K562 (cell line): Measurements from ENCODE around the gene TOX2. TPM values are rescaled to one million over a fixed set of nuclear protein-coding genes. Genes with fewer than 3 reads are reported as not detected.
A peak's percentile ranks its signal among the peaks of the same experiment; 100 is the strongest.

Experiments
- ATAC-seq: fragments of 200-7000 bp; cut with Tn5 transposase; 3 replicates; pipeline ENCODE4 v1.9.1; 2020; ENCODE audit warnings: moderate library complexity
- BruUV-seq: library from RNA; stranded (reverse); fragments of 400-500 nt; replicated peaks from 2 replicates; lab custom pipeline; 2021; lab: Mats Ljungman, UMichigan
- CTCF ChIA-PET: fragments of 300-600 bp; formaldehyde crosslinking; extraction: SDS; loops from one replicate; lab custom pipeline; 2021; ENCODE audit warnings: low intra/inter-chr PET ratio; lab: Yijun Ruan, JAX
- POLR2A ChIA-PET: fragments of 300-600, 350-650 bp; sonication (Branson Sonifier 250); formaldehyde crosslinking; extraction: SDS; loops from one replicate; lab custom pipeline; 2021; ENCODE audit warnings: antibody characterized with exemption, inconsistent platforms; lab: Yijun Ruan, JAX
- DNase-seq, 4 experiments: peaks; one replicate each; pipeline versions ENCODE4 v3.0.0 to v3.0.0-alpha.2; 2011 to 2018; ENCODE audit warnings: low spot score in 3 of 4, mixed read lengths in 3 of 4; ENCODE audit errors: extremely low read depth in 1 of 4
- FAIRE-seq: peaks from 2 replicates; lab custom pipeline; 2011; peaks lifted over from hg19 to GRCh38; lab: Jason Lieb, UNC
- H2AFZ ChIP-seq: 2 replicates; pipeline ENCODE4 v1.6.0; 2011; ENCODE audit warnings: low read depth, low read length, control low read depth, inconsistent platforms
- H3K27ac ChIP-seq: fragments of 200-600 bp; 3 replicates; pipeline ENCODE4 v1.8.0; 2011; ENCODE audit warnings: low read depth, mild to moderate bottlenecking, control low read depth, inconsistent platforms, low read length, moderate library complexity, mixed read lengths; ENCODE audit errors: extremely low read depth
- H3K27me3 ChIP-seq, 2 experiments: fragments of 300-600 bp in 1 of 2; 2 replicates in 1 of 2; 3 replicates in 1 of 2; pipeline versions ENCODE4 v1.6.0 to v1.8.0; 2011; ENCODE audit warnings: inconsistent platforms in 2 of 2, low read length in 2 of 2, mild to moderate bottlenecking in 1 of 2, mixed read lengths in 1 of 2, moderate library complexity in 1 of 2; ENCODE audit not compliant: control insufficient read depth in 2 of 2, insufficient read depth in 2 of 2
- H3K36me3 ChIP-seq: fragments of 300-600 bp; 3 replicates; pipeline ENCODE4 v1.8.0; 2011; ENCODE audit warnings: mild to moderate bottlenecking, low read length, inconsistent platforms; ENCODE audit not compliant: control insufficient read depth, insufficient read depth
- H3K4me1 ChIP-seq, 2 experiments: fragments of 200-600 bp in 1 of 2; replicated peaks in 1 of 2; 2 replicates in 1 of 2; 3 replicates in 1 of 2; pipeline versions ENCODE4 v1.5.1 to v1.8.0; 2011; ENCODE audit warnings: inconsistent platforms in 2 of 2, low read length in 2 of 2, mild to moderate bottlenecking in 1 of 2, mixed read lengths in 1 of 2, moderate library complexity in 1 of 2; ENCODE audit not compliant: control insufficient read depth in 2 of 2, insufficient read depth in 2 of 2
- H3K4me2 ChIP-seq: 2 replicates; pipeline ENCODE4 v1.6.1; 2011; ENCODE audit warnings: low read length, control low read depth, inconsistent platforms, mixed read lengths; ENCODE audit not compliant: insufficient read depth
- H3K4me3 ChIP-seq: fragments of 200-600 bp; sonication (generic), shearing (Covaris generic); 2 replicates; pipeline ENCODE4 v1.5.1; 2016; ENCODE audit warnings: control low read depth, inconsistent platforms
- H3K79me2 ChIP-seq: fragments of 200-600 bp; 3 replicates; pipeline ENCODE4 v1.8.0; 2011; ENCODE audit warnings: low read length, inconsistent platforms; ENCODE audit not compliant: control insufficient read depth, insufficient read depth
- H3K9ac ChIP-seq, 2 experiments: 2 replicates each; pipeline versions ENCODE4 v1.6.0 to v1.6.1; 2011; ENCODE audit warnings: low read depth in 2 of 2, low read length in 2 of 2, control low read depth in 1 of 2, inconsistent platforms in 1 of 2, mild to moderate bottlenecking in 1 of 2, mixed read lengths in 1 of 2; ENCODE audit not compliant: insufficient read depth in 1 of 2
- H3K9me1 ChIP-seq: one replicate; pipeline ENCODE4 v1.6.0; 2011; ENCODE audit warnings: inconsistent platforms, mild to moderate bottlenecking, low read length, moderate library complexity; ENCODE audit not compliant: control insufficient read depth, insufficient read depth
- H3K9me3 ChIP-seq: replicated peaks from 2 replicates; pipeline ENCODE4 v1.5.1; 2011; ENCODE audit warnings: low read depth, low read length, inconsistent platforms; ENCODE audit not compliant: control insufficient read depth, insufficient read depth
- H4K20me1 ChIP-seq: replicated peaks from 2 replicates; pipeline ENCODE4 v1.6.1; 2011; ENCODE audit warnings: low read length, inconsistent platforms, mixed read lengths; ENCODE audit not compliant: control insufficient read depth, insufficient read depth
- CEBPG ChIP-seq, 3 experiments: fragments of 200-800 bp in 1 of 3; sonication (Bioruptor generic) in 1 of 3; sonication (generic) in 1 of 3; formaldehyde crosslinking in 1 of 3; IDR thresholded peaks in 2 of 3; conservative IDR thresholded peaks in 1 of 3; 2 replicates each; pipeline versions ENCODE4 v1.6.1 to v1.8.0; 2016 to 2022; ENCODE audit warnings: missing compliant biosample characterization in 2 of 3, missing genetic modification characterization in 2 of 3, mild to moderate bottlenecking in 1 of 3, missing genetic modification reagents in 1 of 3
- HMGN3 ChIP-seq: IDR thresholded peaks from 2 replicates; pipeline ENCODE4 v1.6.1; 2011; ENCODE audit warnings: borderline replicate concordance, low read depth, mild to moderate bottlenecking, mixed read lengths, low read length; ENCODE audit not compliant: insufficient read length; ENCODE audit errors: extremely low read depth
- NR2C2 ChIP-seq, 2 experiments: fragments of 200-800 bp in 1 of 2; sonication (Bioruptor generic) in 1 of 2; sonication (generic) in 1 of 2; formaldehyde crosslinking in 1 of 2; IDR thresholded peaks; 2 replicates each; pipeline versions ENCODE4 v1.6.1 to v1.8.0; 2016 to 2022; ENCODE audit warnings: mild to moderate bottlenecking in 1 of 2, missing compliant biosample characterization in 1 of 2, missing genetic modification characterization in 1 of 2, missing genetic modification reagents in 1 of 2
- PML ChIP-seq: IDR thresholded peaks from 2 replicates; pipeline ENCODE4 v1.6.1; 2012; ENCODE audit warnings: low read length, inconsistent platforms
- RBM25 ChIP-seq: fragments of 200-400 bp; formaldehyde crosslinking; IDR thresholded peaks from 2 replicates; pipeline ENCODE4 v1.6.1; 2018; ENCODE audit warnings: low read length, low read depth, moderate library complexity; ENCODE audit not compliant: severe bottlenecking
- REST ChIP-seq, 2 experiments: fragments of 450-650 bp; formaldehyde crosslinking in 1 of 2; IDR thresholded peaks; 2 replicates each; pipeline versions ENCODE4 v1.4.0 to v1.6.1; 2014 to 2020; ENCODE audit warnings: mild to moderate bottlenecking in 2 of 2, borderline replicate concordance in 1 of 2, low read depth in 1 of 2
- ZNF311 ChIP-seq: fragments of 250-450 bp; sonication (Bioruptor Pico); IDR thresholded peaks from 2 replicates; pipeline ENCODE4 v1.4.0; 2020; ENCODE audit warnings: mild to moderate bottlenecking, moderate library complexity
- WGBS: fragments of 100-300 bp; shearing (Covaris generic); methylation state at CpG from one replicate; pipeline ENCODE4 v1.1.6; 2016; ENCODE audit warnings: low coverage, mixed read lengths; ENCODE audit not compliant: insufficient coverage; ENCODE audit errors: missing lambda C conversion rate; 5-methylcytosine and 5-hydroxymethylcytosine counted together
- in situ Hi-C: fragments of 300-500 bp; cut with MboI; formaldehyde crosslinking; loops from 4 replicates; pipeline ENCODE4 v1.15.0; 2018; ENCODE audit warnings: inconsistent platforms, mixed read lengths
- intact Hi-C: fragments of 100-400 bp; cut with micrococcal nuclease; formaldehyde crosslinking; loops from 2 replicates; pipeline ENCODE4 v1.14.2; 2022
- polyA plus RNA-seq, 8 experiments: library from polyadenylated mRNA; depleted of rRNA in 4 of 8; stranded (reverse) in 5 of 8; unstranded in 3 of 8; fragments of >200 nt; fragmentation: Nextera tagmentation in 2 of 8; fragmentation: Illumina TruSeq in 1 of 8; extraction: Ambion mirVana in 2 of 8; extraction: Trizol in 1 of 8; gene quantifications; 2 replicates each; pipeline versions ENCODE4 v1.2.1 to v1.2.3, GENCODE V29; 2011 to 2014; ENCODE audit warnings: inconsistent platforms in 1 of 8, missing spikeins in 1 of 8
- total RNA-seq, 7 experiments: library from RNA; depleted of rRNA in 6 of 7; stranded (reverse); fragments of >200 nt in 6 of 7; fragmentation: Illumina TruSeq in 2 of 7; extraction: Trizol in 2 of 7; gene quantifications; 2 replicates each; pipeline versions ENCODE4 v1.2.1 to v1.2.3, GENCODE V29; 2011 to 2021; ENCODE audit warnings: low replicate concordance in 1 of 7

The TOX2 gene
- total and polyA plus RNA-seq, 9 of the 15 experiments (the other 6 are each of a cell fraction or from before 2014, with no cell fraction given) = not detected

- H3K4me1 ChIP-seq = no peaks in the 10 kb centered on the region; a peak in 1 of 5 replicates
- in situ Hi-C loops = no loop called here
- H3K36me3 ChIP-seq = no peaks in the 10 kb centered on the region
- no peaks in the 10 kb centered on the region for H3K79me2 ChIP-seq
- H2AFZ ChIP-seq = no peak overlapping the region
- no peak overlapping the region for H3K27ac ChIP-seq
- ATAC-seq = no peak
- H3K9me1 ChIP-seq = no peaks in the 10 kb centered on the region
- TF ChIP-seq ZNF311 (CRISPR knock-in tag) (no peak), CEBPG (CRISPR knock-in tag; IDR thresholded peaks at IDR 0.05) (no peak), CEBPG (tag; conservative IDR thresholded peaks at IDR 0.05 in 1 of 2, IDR thresholded peaks at IDR 0.05 in 1 of 2) (peak; percentile 86 to 89), HMGN3 (no peak), RBM25 (peak; percentile 45), NR2C2 (CRISPR knock-in tag; IDR thresholded peaks at IDR 0.05) (no peak), NR2C2 (tag; IDR thresholded peaks at IDR 0.05) (peak; percentile 18; the same call in 1 of the 2 replicates), REST (IDR thresholded peaks at IDR 0.05; ENCODE audit: borderline replicate concordance) (no peak), REST (CRISPR knock-in tag; IDR thresholded peaks at IDR 0.05; ENCODE audit: low read depth) (no peak), PML (no peak)
- TF ChIP-seq, all 486 proteins: peak for 3
- H3K9me3 ChIP-seq = no peaks in the 10 kb centered on the region
- H4K20me1 ChIP-seq = no peaks in the 10 kb centered on the region
- DNase-seq (no peak), FAIRE-seq (no peak)
- no peak overlapping the region for H3K4me3 ChIP-seq
- 0% methylated on average over 9 of the region's 9 CpGs for WGBS
- no TSS peak for BruUV-seq
- ChIA-PET POLR2A (interaction anchor here (0.6 kb wide), 1 partner anchor 17 kb away, joined by 4 read pairs; no protein-coding TSS in a partner anchor), CTCF (no interaction called here)
- H3K9ac ChIP-seq = no peak overlapping the region
- intact Hi-C loops = no loop called here
- H3K27me3 ChIP-seq = peaks cover 0 to 36% of the 10 kb centered on the region in 2 experiments; a peak in 2 of 5 replicates
- H3K4me2 ChIP-seq = no peak overlapping the region
Observed at GRCh38 chr20:43938932-43939761, 24.5 kb downstream of the TOX2 start.
